HG03066 (cell line): ENCODE measurements around the gene TEX28.
"Not testable (repeated sequence)": the region's sequence is repeated elsewhere in the genome, so short reads cannot be mapped to it uniquely, and the experiment has no call there.

Source experiments
- ATAC-seq: cut with Tn5 transposase; IDR thresholded peaks from one replicate; pipeline ENCODE4 v1.9.1; 2021; ENCODE audit warnings: low read depth; ENCODE audit not compliant: unreplicated experiment

Gene TEX28

GRCh38 chrX:154312116-154312515 lies 17.2 kb upstream of the TEX28 start:
- ATAC-seq: no peak

GRCh38 chrX:154310616-154311536 lies 16.0 kb upstream of the TEX28 start:
- ATAC-seq: no peak

GRCh38 chrX:154309041-154309775 lies 14.3 kb upstream of the TEX28 start:
- ATAC-seq: no peak

DNA sequence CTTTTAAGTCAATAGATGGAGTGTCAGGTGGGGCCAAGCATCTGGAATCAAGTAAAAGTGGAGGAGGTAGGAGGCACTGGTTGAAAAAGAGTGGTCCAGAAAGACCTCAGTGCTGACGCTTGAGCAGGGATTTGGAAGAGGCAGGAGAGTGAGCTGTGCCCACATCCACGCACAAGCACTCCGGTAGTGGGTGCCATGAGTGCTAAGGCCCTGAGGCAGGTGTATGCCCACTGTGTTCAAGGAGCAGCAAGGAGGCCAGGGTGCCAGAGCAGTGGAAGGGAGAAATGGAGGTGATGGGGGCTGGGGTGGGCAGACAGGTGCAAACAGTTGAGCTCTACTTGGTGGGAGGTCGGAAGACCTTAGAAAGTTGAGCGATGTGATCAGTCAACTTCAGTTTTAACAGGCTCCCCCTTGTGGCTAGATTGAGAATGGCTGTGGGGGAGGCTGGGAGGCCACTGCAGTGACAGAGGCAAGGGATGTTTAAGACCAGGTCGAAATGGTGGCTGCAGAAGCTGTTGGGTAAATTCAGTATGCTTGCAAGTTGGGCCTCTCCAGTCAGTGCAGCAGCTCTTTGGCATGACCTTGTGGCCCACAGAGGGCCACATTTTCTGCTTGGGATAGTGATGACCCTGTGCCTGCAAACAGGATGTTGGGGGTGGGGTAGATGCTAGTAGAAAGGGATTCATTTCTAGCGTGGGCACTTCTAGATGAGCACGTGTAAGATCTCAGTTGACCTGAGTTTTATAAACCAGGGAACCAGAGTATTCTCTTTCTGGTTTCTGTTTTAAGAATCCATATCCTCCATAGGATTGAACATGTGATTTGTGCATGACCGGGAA lies 13.4 kb upstream of the TEX28 start:
- no peak for ATAC-seq

- no peak for ATAC-seq
Measured at GRCh38 chrX:154307202-154307601, 12.3 kb upstream of the TEX28 start.

GRCh38 chrX:154305541-154306205 lies 10.7 kb upstream of the TEX28 start:
- ATAC-seq: no peak

DNA sequence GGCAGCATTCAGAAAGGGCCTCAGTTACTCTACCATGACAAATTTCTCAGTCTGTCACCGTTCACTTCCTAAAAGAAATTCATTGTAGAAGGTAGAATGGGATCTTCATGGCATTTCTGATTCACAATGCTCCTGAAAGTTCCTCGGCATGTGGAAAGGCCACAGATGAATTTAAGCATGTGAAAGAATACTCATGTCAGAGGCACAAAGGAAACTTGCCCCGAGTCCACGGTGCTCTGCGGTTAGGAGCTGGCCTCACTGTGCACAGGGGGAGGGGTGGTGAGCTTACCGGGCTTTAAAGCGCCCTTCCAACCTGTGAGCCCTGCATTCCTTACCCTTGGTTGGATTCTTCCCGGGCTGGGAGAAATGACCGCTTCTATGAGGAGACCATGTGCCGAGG lies 9.9 kb upstream of the TEX28 start:
- no peak for ATAC-seq

GRCh38 chrX:154303476-154303875 lies 8.6 kb upstream of the TEX28 start:
- ATAC-seq: no peak

- ATAC-seq: not testable (repeated sequence)
Measured at GRCh38 chrX:154302998-154303397, 8.1 kb upstream of the TEX28 start.

GRCh38 chrX:154300816-154301215 lies 5.9 kb upstream of the TEX28 start:
- ATAC-seq: no peak

DNA sequence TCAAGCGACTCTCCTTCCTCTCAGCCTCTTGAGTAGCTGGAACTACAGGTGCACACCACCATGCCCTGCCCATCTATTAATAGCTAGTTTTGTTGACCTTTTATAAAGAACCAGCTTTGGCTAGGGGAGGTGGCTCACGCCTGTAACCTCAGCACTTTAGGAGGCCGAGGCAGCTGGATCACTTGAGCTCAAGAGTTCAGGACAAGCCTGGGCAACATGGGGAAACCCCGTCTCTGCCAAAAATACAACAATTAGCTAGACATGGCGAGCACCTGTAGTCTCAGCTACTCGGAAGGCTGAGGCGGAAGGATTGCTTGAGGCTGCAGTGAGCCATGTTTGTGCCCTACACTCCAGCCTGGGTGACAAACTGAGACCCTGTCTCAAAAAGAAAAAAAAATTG lies 3.4 kb upstream of the TEX28 start:
- no peak for ATAC-seq

GRCh38 chrX:154296731-154297130 lies 1.8 kb upstream of the TEX28 start:
- ATAC-seq: no peak

DNA sequence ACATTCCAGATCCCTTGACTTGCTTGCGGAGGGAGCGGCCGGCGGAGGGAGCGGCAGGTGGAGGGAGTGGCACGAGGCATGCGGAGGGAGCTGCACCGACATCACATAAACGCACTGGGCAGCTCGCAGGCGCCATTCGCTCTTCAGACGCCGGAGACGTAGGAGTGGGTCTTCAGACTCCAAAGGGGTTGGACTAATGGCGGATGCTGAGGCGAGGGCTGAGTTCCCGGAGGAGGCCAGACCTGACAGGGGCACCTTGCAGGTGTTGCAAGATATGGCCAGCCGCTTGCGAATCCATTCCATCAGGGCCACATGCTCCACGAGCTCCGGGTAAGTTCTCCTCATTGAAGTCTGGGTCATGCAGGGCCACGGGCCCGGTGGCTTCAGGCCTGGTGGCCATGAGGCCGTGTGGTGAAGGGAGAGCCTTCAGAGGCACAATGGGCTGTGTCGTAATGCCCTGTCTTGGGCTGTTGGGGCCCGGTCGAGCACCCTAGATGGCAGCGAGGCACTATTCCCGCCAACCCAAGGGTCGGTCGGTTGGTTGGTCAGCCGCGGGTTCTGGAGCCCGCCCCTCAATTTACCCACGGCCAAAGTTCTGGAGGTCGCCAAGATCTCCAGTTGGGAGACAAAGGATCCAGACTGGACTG lies 863 bp upstream of the TEX28 start, which contains the start of gene TKTL1:
Gene TKTL1 (plus strand): TSS at position 132 of the 647 bp plus-strand sequence. CDS start 65 bp downstream, at position 197.
- ATAC-seq: no peak

DNA sequence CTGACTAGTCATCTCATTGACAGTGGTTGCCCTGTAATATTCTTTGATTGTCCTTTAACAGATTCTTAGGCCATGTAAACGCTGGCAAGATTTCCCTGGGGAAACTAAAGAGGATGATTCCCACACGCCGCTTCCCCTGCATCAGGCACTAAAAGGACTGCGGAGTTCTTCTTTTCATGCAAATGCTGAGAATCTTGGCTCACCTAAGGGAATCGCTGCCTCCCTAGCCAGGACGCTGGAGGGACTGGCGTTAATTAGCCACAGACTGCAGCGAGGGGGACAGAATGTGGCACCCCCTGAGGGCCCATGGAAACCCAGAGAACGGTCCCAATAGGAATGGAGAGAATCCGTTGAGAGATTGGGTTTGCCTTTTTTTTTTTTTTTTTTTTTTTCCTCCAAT lies 8.5 kb downstream of the TEX28 start:
- ATAC-seq: not testable (repeated sequence)

DNA sequence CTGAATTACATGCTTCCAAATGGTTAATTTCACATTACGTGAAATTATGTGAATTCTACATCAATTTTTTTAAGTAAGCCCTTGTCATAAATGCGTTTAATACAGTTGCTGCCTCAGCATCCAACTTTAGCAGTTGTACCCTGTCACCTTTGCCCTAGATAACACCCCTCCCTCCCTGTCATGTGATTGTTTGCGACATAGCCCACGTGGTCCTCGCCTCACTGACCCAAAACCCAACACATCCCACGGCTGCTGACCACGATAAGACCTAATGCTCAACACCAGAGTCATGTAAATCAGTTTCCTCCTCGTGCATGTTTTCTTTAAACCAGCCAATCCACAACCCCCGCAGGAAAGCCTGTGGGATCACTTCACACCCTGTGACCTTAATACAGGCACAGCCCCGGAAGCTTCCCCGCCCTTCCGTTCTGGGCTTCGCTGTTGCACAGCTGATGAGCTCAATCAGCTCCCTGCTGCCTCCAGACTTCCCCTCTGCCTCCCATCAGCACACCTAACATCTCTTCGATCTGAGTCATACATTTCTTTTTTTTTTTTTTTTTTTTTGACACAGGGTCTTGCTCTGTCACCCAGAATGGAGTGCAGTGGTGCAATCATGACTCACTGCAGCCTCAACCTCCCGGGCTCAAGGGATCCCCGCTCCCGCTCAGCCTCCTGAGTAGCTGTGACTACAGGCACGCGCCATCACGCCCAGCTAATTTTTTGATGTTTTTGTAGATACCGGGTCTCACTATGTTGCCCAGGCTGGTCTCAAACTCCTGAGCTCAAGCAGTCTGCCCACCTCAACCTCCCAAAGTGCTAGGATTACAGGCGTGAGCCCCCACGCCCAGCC lies 10.2 kb downstream of the TEX28 start:
- ATAC-seq: not testable (repeated sequence)

DNA sequence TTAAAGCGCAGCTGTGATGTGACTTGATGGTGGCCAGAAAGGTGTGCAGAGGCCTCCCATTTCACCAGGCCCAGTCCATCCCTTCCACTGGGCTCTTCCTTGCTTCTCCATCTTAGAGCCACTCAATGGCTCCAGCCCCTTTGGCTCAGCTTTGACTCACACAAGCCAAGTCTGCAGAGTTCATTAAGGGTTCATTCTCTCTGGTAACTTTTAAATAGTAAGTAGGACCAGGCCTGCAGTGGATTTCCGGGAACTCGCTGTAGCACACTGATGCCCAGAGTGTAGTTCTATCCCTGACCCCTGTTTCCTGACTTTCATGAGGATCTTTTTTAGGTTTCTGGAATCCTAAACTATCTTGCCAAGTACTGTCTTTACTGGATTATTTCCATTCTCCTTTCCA lies 25.7 kb downstream of the TEX28 start:
- not testable (repeated sequence) for ATAC-seq

- ATAC-seq: not testable (repeated sequence)
Measured at GRCh38 chrX:154263072-154263471, 31.9 kb downstream of the TEX28 start.

DNA sequence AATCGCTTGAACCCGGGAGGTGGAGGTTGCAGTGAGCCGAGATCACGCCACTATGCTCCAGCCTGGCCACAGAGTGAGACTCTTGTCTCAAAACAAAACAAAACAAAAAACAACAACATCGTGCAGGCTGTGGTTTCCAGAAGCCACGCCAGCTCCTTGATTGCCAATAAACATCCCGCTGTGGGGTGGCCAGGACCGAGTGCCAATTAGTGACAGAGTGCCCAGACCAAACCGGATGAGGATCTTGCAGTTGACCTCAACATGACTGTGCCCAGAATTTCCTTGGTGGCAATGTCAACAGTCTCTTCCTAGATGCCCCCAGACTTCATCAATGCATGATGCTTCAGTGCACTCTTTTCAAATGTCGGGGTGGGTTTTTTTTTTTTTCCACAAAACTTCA lies 36.2 kb downstream of the TEX28 start:
- ATAC-seq: not testable (repeated sequence)

GRCh38 chrX:154257282-154257681 lies 37.6 kb downstream of the TEX28 start, which contains the start of gene OPN1MW3:
Gene OPN1MW3, plus strand, starts transcription at chrX:154257582. Its CDS starts 38 bp downstream, at chrX:154257620.
- not testable (repeated sequence) for ATAC-seq
